ENCODE results near the gene GIT2.

GIT2 gene

DNA sequence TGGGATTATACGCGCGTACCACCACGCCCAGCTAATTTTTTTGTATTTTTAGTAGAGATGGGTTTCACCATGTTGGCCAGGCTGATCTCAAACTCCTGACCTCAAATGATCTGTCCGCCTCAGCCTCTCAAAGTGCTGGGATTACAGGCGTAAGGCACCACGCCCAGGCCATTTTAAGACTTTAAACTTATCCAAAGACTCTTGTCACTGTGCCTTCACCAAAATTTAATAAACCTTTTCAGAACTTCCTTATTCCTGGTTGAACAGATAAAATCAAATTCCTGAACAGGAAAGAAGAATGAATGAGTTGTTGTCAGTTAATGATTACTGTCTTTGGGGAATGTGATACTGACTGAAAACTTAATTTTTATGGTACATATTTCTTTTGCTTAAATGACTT lies 37.8 kb downstream of the GIT2 start:
- H3K4me3 ChIP-seq (ENCODE audit: low read length): no peak overlapping the region

DNA sequence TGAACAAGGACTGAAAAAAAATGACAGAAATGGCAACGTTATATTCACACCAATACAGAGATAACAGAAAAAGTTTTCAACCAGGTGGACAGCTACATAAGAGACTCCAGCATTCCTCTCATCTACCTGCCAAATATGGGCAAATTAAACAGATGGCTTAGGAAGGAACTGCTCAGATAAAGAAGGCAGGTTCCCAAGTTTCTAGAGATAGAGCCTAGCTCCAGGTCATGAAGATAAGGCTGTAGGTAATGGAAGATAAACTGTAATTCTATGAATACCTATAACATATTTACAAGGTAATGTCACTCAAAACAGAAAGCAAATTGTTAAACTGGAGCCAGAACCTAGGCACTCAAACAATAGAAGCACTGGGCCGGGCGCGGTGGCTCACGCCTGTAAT lies 42.5 kb downstream of the GIT2 start:
- Histone ChIP-seq H3K36me3 (replicated peaks; ENCODE audit: insufficient read depth, low read length) (no peaks in the 10 kb centered on the region), H3K4me2 (ENCODE audit: low read depth, low read length) (no peak overlapping the region), H3K4me3 (ENCODE audit: low read length) (no peak overlapping the region), H3K4me1 (ENCODE audit: low read length) (no peaks in the 10 kb centered on the region), H3F3A (ENCODE audit: insufficient read depth, low read length) (no peaks in the 10 kb centered on the region), H3K9me2 (replicated peaks; ENCODE audit: insufficient read depth, low read length) (no peaks in the 10 kb centered on the region), H3K9me3 (replicated peaks; ENCODE audit: insufficient read depth, low read length) (no peaks in the 10 kb centered on the region), H3K79me2 (ENCODE audit: low read length) (no peaks in the 10 kb centered on the region), H3K9ac (ENCODE audit: low read length) (no peak overlapping the region), H4K20me1 (ENCODE audit: insufficient read depth, low read length) (no peaks in the 10 kb centered on the region), H2AFZ (ENCODE audit: low read length) (no peak overlapping the region), H3K27me3 (replicated peaks; ENCODE audit: insufficient read depth, low read length) (no peaks in the 10 kb centered on the region), H3K27ac (ENCODE audit: low read length) (no peak overlapping the region)
- no peak for DNase-seq
- TF ChIP-seq EZH2 (optimal IDR thresholded peaks at IDR 0.05; ENCODE audit: low read depth, low read length): no peak
- no peak for TF ChIP-seq EZH2phosphoT487 (IDR thresholded peaks at IDR 0.05; ENCODE audit: low read length)
- TF ChIP-seq, protein P1, sequence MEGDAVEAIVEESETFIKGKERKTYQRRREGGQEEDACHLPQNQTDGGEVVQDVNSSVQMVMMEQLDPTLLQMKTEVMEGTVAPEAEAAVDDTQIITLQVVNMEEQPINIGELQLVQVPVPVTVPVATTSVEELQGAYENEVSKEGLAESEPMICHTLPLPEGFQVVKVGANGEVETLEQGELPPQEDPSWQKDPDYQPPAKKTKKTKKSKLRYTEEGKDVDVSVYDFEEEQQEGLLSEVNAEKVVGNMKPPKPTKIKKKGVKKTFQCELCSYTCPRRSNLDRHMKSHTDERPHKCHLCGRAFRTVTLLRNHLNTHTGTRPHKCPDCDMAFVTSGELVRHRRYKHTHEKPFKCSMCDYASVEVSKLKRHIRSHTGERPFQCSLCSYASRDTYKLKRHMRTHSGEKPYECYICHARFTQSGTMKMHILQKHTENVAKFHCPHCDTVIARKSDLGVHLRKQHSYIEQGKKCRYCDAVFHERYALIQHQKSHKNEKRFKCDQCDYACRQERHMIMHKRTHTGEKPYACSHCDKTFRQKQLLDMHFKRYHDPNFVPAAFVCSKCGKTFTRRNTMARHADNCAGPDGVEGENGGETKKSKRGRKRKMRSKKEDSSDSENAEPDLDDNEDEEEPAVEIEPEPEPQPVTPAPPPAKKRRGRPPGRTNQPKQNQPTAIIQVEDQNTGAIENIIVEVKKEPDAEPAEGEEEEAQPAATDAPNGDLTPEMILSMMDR (IDR thresholded peaks at IDR 0.05; ENCODE audit: low read length): no peak

More for the DNA sequence above, 37.8 kb downstream of the GIT2 start:
- Histone ChIP-seq H3K9me3 (replicated peaks; ENCODE audit: insufficient read depth, low read length) (no peaks in the 10 kb centered on the region), H3K4me2 (ENCODE audit: low read depth, low read length) (no peak overlapping the region), H3K79me2 (ENCODE audit: low read length) (no peaks in the 10 kb centered on the region), H3K9ac (ENCODE audit: low read length) (no peak overlapping the region), H3K27ac (ENCODE audit: low read length) (no peak overlapping the region), H2AFZ (ENCODE audit: low read length) (no peak overlapping the region), H3K36me3 (replicated peaks; ENCODE audit: insufficient read depth, low read length) (no peaks in the 10 kb centered on the region; the same call in 1 of the 2 replicates), H3F3A (ENCODE audit: insufficient read depth, low read length) (no peaks in the 10 kb centered on the region), H3K27me3 (replicated peaks; ENCODE audit: insufficient read depth, low read length) (no peaks in the 10 kb centered on the region), H4K20me1 (ENCODE audit: insufficient read depth, low read length) (no peaks in the 10 kb centered on the region), H3K4me1 (ENCODE audit: low read length) (no peaks in the 10 kb centered on the region), H3K9me2 (replicated peaks; ENCODE audit: insufficient read depth, low read length) (no peaks in the 10 kb centered on the region)
- TF ChIP-seq EZH2 (optimal IDR thresholded peaks at IDR 0.05; ENCODE audit: low read depth, low read length) (no peak), EZH2phosphoT487 (IDR thresholded peaks at IDR 0.05; ENCODE audit: low read length) (no peak)
- TF ChIP-seq, protein P1 (IDR thresholded peaks at IDR 0.05; ENCODE audit: low read length): no peak
- DNase-seq: no peak

DNA sequence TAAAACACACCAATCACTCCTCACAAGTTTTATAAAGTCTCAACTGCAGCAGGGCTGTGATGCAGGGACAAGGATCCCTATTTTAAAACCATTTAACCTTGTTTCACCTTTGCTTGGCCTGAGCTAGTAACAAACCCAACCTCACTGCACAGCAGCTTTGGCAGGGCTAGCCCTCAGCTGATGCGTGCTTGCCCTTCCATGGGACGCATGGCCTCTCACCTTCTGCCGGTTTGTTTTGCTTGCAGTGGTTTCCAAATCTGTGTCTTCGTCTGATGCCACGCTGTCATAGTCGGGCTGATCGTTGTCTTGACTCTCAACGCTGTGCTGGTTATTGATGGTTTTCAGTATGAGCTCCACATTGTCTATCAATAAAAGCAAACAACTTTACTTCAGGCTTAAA lies 43.3 kb downstream of the GIT2 start:
- Histone ChIP-seq H3K27ac (ENCODE audit: low read length) (no peak overlapping the region), H4K20me1 (ENCODE audit: insufficient read depth, low read length) (no peaks in the 10 kb centered on the region), H3K4me2 (ENCODE audit: low read depth, low read length) (no peak overlapping the region)

More for the DNA sequence above, 43.3 kb downstream of the GIT2 start:
- Histone ChIP-seq H3K9ac (ENCODE audit: low read length) (no peak overlapping the region), H3K36me3 (replicated peaks; ENCODE audit: insufficient read depth, low read length) (no peaks in the 10 kb centered on the region), H2AFZ (ENCODE audit: low read length) (no peak overlapping the region), H3K9me2 (replicated peaks; ENCODE audit: insufficient read depth, low read length) (no peaks in the 10 kb centered on the region), H3K27me3 (replicated peaks; ENCODE audit: insufficient read depth, low read length) (no peaks in the 10 kb centered on the region), H3K4me1 (ENCODE audit: low read length) (no peaks in the 10 kb centered on the region), H3K9me3 (replicated peaks; ENCODE audit: insufficient read depth, low read length) (no peaks in the 10 kb centered on the region), H3F3A (ENCODE audit: insufficient read depth, low read length) (no peaks in the 10 kb centered on the region), H3K4me3 (ENCODE audit: low read length) (no peak overlapping the region), H3K79me2 (ENCODE audit: low read length) (no peaks in the 10 kb centered on the region)
- TF ChIP-seq, protein P1 (IDR thresholded peaks at IDR 0.05; ENCODE audit: low read length): no peak
- TF ChIP-seq EZH2 (optimal IDR thresholded peaks at IDR 0.05; ENCODE audit: low read depth, low read length) (no peak), EZH2phosphoT487 (IDR thresholded peaks at IDR 0.05; ENCODE audit: low read length) (no peak)
- no peak for DNase-seq

All from MM.1S (cell line).